ENCODE measurements around the gene DOK4.
A peak's percentile ranks its signal among the peaks of the same experiment; 100 is the strongest.

DOK4 gene

DNA sequence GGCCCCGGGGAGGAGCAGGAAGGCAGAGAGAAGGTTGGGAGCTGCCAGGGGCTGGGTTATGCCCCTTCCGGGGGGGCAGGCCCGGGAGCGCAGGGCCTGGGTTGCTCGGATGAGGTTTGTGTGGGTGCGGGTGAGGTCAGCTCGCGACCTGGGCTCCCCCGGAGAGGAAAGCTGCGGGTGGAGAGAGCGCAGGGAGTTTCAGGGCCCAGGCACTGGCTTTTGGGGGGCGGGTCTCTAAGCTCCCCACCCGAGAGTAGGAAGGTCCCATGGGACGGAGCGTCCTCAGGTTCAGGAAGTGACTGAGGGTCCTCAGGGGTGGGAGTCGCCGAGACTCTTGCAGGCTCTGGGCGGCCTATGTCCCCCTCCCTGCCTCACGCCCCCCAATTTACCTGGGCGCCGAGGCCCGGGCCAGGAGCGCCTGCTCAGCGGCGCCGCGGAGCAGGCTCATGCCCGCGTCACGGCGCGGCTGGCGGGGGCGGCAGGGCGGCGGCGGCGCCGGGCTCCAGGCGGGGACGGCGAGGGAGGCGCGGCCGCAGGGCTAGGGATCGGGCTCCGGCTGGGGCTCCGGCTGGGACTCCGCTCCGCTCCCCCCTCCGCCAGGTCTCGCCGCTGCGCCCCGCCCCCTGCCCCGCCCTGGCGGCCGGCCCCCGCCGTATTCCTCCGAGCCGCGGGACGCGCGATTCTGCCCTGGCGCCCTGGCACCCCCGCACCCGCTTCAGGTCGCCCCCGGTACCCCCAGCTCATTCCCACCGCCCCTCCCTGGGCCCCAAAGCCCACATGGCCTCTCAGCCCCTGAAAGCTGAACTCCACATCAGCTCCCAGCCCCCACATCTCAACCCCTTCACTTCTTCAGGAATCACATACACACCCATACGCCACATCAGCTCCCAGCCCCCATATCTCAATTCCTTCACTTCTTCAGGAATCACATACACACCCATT is at the start of gene DOK4:
Gene DOK4, minus strand, starts transcription at position 578 of the 942 bp plus-strand sequence. CDS start 6,986 bp downstream, outside the sequence.
- Histone ChIP-seq H3K9me2 (replicated peaks; ENCODE audit: control insufficient read depth, low read length) (no peaks in the 10 kb centered on the region), H3K79me2 (ENCODE audit: control insufficient read depth, low read length) (no peaks in the 10 kb centered on the region), H3K4me3 (ENCODE audit: low read length) (peak within 1 kb of the TSS; percentile 67), H3K4me1 (ENCODE audit: control insufficient read depth, low read length) (peaks cover 10% of the 10 kb centered on the region), H3K4me2 (ENCODE audit: low read length) (peak within 1 kb of the TSS; percentile 75), H3K9me3 (ENCODE audit: control insufficient read depth, insufficient read depth, low read length) (no peaks in the 10 kb centered on the region), H3K27me3 (ENCODE audit: control insufficient read depth, low read length) (peaks cover 19% of the 10 kb centered on the region), H3K27ac (ENCODE audit: low read depth, low read length) (no peak within 1 kb of the TSS), H3K36me3 (ENCODE audit: control insufficient read depth, low read length) (no peaks in the 10 kb centered on the region), H4K20me1 (ENCODE audit: control insufficient read depth, insufficient read depth, low read depth, low read length) (no peaks in the 10 kb centered on the region), H3F3A (ENCODE audit: control insufficient read depth, insufficient read depth) (no peaks in the 10 kb centered on the region)
- TF ChIP-seq, protein P1, sequence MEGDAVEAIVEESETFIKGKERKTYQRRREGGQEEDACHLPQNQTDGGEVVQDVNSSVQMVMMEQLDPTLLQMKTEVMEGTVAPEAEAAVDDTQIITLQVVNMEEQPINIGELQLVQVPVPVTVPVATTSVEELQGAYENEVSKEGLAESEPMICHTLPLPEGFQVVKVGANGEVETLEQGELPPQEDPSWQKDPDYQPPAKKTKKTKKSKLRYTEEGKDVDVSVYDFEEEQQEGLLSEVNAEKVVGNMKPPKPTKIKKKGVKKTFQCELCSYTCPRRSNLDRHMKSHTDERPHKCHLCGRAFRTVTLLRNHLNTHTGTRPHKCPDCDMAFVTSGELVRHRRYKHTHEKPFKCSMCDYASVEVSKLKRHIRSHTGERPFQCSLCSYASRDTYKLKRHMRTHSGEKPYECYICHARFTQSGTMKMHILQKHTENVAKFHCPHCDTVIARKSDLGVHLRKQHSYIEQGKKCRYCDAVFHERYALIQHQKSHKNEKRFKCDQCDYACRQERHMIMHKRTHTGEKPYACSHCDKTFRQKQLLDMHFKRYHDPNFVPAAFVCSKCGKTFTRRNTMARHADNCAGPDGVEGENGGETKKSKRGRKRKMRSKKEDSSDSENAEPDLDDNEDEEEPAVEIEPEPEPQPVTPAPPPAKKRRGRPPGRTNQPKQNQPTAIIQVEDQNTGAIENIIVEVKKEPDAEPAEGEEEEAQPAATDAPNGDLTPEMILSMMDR (IDR thresholded peaks at IDR 0.05; ENCODE audit: low read depth, low read length, poor library complexity, severe bottlenecking), result no peak
- TF ChIP-seq EZH2phosphoT487 (IDR thresholded peaks at IDR 0.05; ENCODE audit: borderline replicate concordance, low read length), result no peak

- peaks cover 86% of the 10 kb centered on the region for H3K4me1 ChIP-seq (ENCODE audit: control insufficient read depth, low read length)
- no peaks in the 10 kb centered on the region; the same call in 1 of the 2 replicates for H4K20me1 ChIP-seq (ENCODE audit: control insufficient read depth, insufficient read depth, low read depth, low read length)
- H3K36me3 ChIP-seq (ENCODE audit: control insufficient read depth, low read length), result no peaks in the 10 kb centered on the region
- no peaks in the 10 kb centered on the region for H3K9me2 ChIP-seq (replicated peaks; ENCODE audit: control insufficient read depth, low read length)
- no peaks in the 10 kb centered on the region for H3K9me3 ChIP-seq (ENCODE audit: control insufficient read depth, insufficient read depth, low read length)
- peaks cover 30% of the 10 kb centered on the region for H3F3A ChIP-seq (ENCODE audit: control insufficient read depth, insufficient read depth)
- peak overlapping the region; percentile 93 for H3K27ac ChIP-seq (ENCODE audit: low read depth, low read length)
- peak overlapping the region; percentile 85 for H3K4me3 ChIP-seq (ENCODE audit: low read length)
- TF ChIP-seq, protein P1 (IDR thresholded peaks at IDR 0.05; ENCODE audit: low read depth, low read length, poor library complexity, severe bottlenecking), result peak; percentile 22
- TF ChIP-seq EZH2phosphoT487 (IDR thresholded peaks at IDR 0.05; ENCODE audit: borderline replicate concordance, low read length), result no peak
- H3K4me2 ChIP-seq (ENCODE audit: low read length), result peak overlapping the region; percentile 99
- H3K79me2 ChIP-seq (ENCODE audit: control insufficient read depth, low read length), result no peaks in the 10 kb centered on the region
- H3K27me3 ChIP-seq (ENCODE audit: control insufficient read depth, low read length), result no peaks in the 10 kb centered on the region
Observed at GRCh38 chr16:57535680-57536305, 49.5 kb upstream of the DOK4 start.

- peak overlapping the region; percentile 85 for H3K4me3 ChIP-seq (ENCODE audit: low read length)
Observed at GRCh38 chr16:57534881-57535658, 48.8 kb upstream of the DOK4 start.

More at GRCh38 chr16:57534881-57535658, 48.8 kb upstream of the DOK4 start:
- Histone ChIP-seq H3F3A (ENCODE audit: control insufficient read depth, insufficient read depth) (peaks cover 30% of the 10 kb centered on the region), H3K4me2 (ENCODE audit: low read length) (peak overlapping the region; percentile 93), H3K27ac (ENCODE audit: low read depth, low read length) (no peak overlapping the region), H3K27me3 (ENCODE audit: control insufficient read depth, low read length) (no peaks in the 10 kb centered on the region), H3K9me2 (replicated peaks; ENCODE audit: control insufficient read depth, low read length) (no peaks in the 10 kb centered on the region), H3K36me3 (ENCODE audit: control insufficient read depth, low read length) (no peaks in the 10 kb centered on the region), H3K79me2 (ENCODE audit: control insufficient read depth, low read length) (no peaks in the 10 kb centered on the region), H3K4me1 (ENCODE audit: control insufficient read depth, low read length) (peaks cover 86% of the 10 kb centered on the region), H4K20me1 (ENCODE audit: control insufficient read depth, insufficient read depth, low read depth, low read length) (no peaks in the 10 kb centered on the region; the same call in 1 of the 2 replicates), H3K9me3 (ENCODE audit: control insufficient read depth, insufficient read depth, low read length) (no peaks in the 10 kb centered on the region)
- TF ChIP-seq EZH2phosphoT487 (IDR thresholded peaks at IDR 0.05; ENCODE audit: borderline replicate concordance, low read length), result no peak
- TF ChIP-seq, protein P1 (IDR thresholded peaks at IDR 0.05; ENCODE audit: low read depth, low read length, poor library complexity, severe bottlenecking), result no peak

All from DOHH2 (cell line).